Right ventricle myocardium inferior (tissue), 1 donor: ENCODE results near the gene VCAM1. TPM values are rescaled to one million over a fixed set of nuclear protein-coding genes. Genes with fewer than 3 reads are reported as not detected.
"Not testable (repeated sequence)": the region's sequence is repeated elsewhere in the genome, so short reads cannot be mapped to it uniquely, and the experiment has no call there.

Experiments
- ATAC-seq: fragments of 200-7000 bp; cut with Tn5 transposase; one replicate; pipeline ENCODE4 v1.9.1; 2020; ENCODE audit warnings: mild to moderate bottlenecking, moderate library complexity
- DNase-seq: peaks from one replicate; pipeline ENCODE4 v3.0.0; 2021; ENCODE audit errors: missing footprints
- intact Hi-C: fragments of 100-400 bp; cut with DNase I; formaldehyde crosslinking; loops from one replicate; pipeline ENCODE4 v1.11.0; 2022
- long read RNA-seq: library from polyadenylated mRNA; unstranded; transcript quantifications from one replicate; pipeline ENCODE4 v2.0.0, GENCODE V29; 2021
- total RNA-seq: library from RNA; stranded (reverse); fragmentation: NEBNext Ultra II Directional; extraction: Animal tissue kit (Norgen Biotek cat#: 25700); gene quantifications from one replicate; pipeline ENCODE4 v1.2.1, GENCODE V29; 2021
- donor health status: DM: no; HTN: yes; CAD: no; lungs with severe emphysema.

Gene VCAM1, protein sequence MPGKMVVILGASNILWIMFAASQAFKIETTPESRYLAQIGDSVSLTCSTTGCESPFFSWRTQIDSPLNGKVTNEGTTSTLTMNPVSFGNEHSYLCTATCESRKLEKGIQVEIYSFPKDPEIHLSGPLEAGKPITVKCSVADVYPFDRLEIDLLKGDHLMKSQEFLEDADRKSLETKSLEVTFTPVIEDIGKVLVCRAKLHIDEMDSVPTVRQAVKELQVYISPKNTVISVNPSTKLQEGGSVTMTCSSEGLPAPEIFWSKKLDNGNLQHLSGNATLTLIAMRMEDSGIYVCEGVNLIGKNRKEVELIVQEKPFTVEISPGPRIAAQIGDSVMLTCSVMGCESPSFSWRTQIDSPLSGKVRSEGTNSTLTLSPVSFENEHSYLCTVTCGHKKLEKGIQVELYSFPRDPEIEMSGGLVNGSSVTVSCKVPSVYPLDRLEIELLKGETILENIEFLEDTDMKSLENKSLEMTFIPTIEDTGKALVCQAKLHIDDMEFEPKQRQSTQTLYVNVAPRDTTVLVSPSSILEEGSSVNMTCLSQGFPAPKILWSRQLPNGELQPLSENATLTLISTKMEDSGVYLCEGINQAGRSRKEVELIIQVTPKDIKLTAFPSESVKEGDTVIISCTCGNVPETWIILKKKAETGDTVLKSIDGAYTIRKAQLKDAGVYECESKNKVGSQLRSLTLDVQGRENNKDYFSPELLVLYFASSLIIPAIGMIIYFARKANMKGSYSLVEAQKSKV
- total RNA-seq: 3.5 TPM
- long read RNA-seq, partial matches to known transcripts: 0 of 2 reads
- long read RNA-seq, other reads (novel, unspliced or antisense): 0 of 2 reads

GRCh38 chr1:100719490-100719889, at the start of gene VCAM1:
Gene VCAM1, plus strand, starts transcription at chr1:100719742. Its CDS starts 119 bp downstream, at chr1:100719861.
- DNase-seq (no peak), ATAC-seq (no peak)
- intact Hi-C loops: no loop called here

DNA sequence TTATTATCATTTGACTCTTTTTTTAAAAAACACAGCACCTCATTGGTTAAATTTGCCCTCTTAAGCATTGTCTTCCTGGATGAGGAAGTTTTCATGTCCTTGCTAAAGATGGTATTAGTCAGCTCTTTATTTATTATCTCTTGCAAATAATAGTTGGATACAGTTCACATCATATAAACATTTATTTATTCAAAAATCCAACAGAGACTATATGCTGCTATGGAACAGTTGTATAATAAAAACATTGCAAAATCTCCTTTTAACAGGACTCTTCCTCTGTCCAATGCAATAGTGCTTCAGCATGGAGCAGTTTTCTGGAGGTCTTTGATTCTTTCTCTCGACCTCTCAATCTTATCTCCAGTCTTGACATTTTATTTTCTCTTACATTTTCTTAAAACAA, 49.5 kb upstream of the VCAM1 start:
- DNase-seq (no peak), ATAC-seq (no peak)
- intact Hi-C loops: no loop called here

DNA sequence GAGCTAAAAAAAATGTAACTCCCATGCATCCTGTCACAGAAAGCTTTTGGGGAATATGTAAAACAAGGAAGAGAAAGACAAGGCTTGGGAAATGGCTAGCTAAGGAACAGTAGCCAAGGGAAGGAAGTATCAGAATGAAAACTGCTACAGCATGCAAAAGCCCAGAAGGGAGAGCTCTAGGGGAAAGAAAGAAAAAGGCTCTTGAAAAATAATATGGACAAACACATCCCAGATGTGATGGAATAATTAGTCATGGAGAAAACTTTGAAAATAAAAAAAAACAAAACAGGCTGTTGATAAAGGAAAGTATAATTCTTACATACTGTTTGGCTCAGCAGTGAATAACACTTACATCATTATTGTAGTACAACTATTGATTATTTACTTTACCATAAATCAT, 47.9 kb upstream of the VCAM1 start:
- ATAC-seq (no peak), DNase-seq (no peak)
- intact Hi-C loops: no loop called here

DNA sequence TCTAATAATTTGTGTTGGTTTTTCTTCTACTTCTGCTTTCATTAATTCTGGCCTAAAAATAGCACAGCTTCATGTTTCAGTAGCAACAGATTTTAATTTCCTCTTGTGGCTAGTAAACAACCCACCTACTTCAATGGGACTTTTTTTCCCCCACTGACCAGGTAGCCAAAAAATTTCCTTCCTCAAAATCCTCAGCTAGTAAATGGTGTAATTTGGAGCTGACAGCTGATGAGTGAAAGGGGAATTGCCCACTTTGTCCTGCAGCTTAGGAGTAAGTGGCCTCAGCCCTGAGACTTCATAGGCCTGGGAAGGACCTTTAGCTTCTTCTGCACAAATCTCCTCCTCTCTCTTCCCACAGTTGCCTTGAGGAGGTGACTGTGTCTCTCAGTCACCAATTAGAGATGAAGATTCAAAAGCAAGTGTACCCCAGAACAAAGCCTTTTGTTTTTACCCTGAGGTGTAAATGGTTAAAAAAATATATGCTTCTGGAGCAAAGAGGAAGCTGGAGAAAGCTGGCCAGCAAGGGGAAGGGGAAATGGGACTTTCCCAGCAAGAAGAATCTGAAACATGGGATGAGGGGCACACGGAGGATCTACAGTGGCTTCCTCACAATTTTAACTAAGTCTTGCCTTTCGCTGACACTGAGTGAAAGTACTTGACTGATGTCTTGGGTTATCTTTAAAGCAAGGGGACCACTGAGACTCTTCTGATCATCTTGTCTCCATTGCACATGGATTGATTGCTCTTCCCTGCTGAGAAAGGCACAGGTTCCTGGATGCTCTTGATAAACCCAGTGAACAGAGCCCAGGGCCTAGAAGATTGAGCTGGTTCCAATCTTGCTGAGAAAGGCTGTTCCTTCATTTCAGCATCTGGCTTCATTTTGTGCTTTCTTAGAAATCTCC, 35.8 kb upstream of the VCAM1 start:
- DNase-seq (no peak), ATAC-seq (no peak)
- intact Hi-C loops: no loop called here

DNA sequence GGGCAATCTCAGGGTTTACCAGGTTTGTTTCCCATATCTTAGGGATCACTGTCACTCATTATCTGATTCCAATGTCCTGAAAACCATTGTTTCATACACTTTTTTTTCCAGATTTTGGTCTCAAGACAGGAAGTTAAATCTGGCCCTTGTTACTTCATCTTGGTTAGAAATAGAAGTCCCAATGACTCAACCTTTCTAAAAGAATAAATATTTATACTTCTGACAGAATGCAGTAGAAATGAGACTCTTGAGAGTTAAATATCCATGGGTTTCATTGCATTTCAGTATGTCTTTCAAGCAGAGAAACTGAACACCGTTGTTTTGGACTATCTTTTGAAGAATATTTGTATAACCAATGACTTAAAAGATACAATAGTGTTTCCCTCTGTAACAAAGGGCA, 19.8 kb upstream of the VCAM1 start:
- intact Hi-C loops: no loop called here
- ATAC-seq (no peak), DNase-seq (no peak)

DNA sequence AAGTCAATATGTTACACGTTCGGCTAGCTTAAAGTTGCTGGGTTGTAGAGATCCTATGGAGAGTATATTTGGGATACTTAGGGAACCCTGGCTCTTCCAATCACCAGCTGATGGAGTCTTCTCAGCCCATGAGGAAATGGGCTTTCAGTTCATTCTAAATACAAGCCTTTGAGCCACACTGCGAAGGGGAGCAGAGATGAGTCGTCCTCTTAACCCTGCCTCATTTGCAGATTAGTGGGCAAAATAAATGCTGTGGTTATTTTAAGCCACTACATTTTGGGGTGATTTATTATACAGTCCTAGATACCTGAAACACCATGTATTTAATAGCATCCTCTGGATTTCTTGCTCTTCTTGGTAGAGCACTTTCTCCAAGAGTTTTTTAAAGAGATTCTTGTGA, 19.0 kb upstream of the VCAM1 start:
- no peak for ATAC-seq
- DNase-seq: no peak

GRCh38 chr1:100703052-100703451, 16.5 kb upstream of the VCAM1 start:
- ATAC-seq (no peak), DNase-seq (no peak)
- intact Hi-C loops: no loop called here

More for the DNA sequence above, 19.0 kb upstream of the VCAM1 start:
- intact Hi-C loops: no loop called here

GRCh38 chr1:100703716-100704115, 15.8 kb upstream of the VCAM1 start:
- intact Hi-C loops: no loop called here
- DNase-seq: no peak
- ATAC-seq: no peak

- intact Hi-C loops: no loop called here
- DNase-seq (no peak), ATAC-seq (no peak)
Measured at GRCh38 chr1:100704473-100704872, 15.1 kb upstream of the VCAM1 start.

GRCh38 chr1:100706296-100706695, 13.2 kb upstream of the VCAM1 start:
- no peak for ATAC-seq

GRCh38 chr1:100706856-100707255, 12.7 kb upstream of the VCAM1 start:
- intact Hi-C loops: no loop called here
- ATAC-seq (no peak), DNase-seq (no peak)

More at GRCh38 chr1:100706296-100706695, 13.2 kb upstream of the VCAM1 start:
- intact Hi-C loops: no loop called here
- no peak for DNase-seq

- ATAC-seq (no peak), DNase-seq (no peak)
- intact Hi-C loops: no loop called here
Measured at GRCh38 chr1:100708476-100709062, 11.0 kb upstream of the VCAM1 start.

- ATAC-seq: no peak
- intact Hi-C loops: no loop called here
- no peak for DNase-seq
Measured at GRCh38 chr1:100710906-100711682, 8.4 kb upstream of the VCAM1 start.

DNA sequence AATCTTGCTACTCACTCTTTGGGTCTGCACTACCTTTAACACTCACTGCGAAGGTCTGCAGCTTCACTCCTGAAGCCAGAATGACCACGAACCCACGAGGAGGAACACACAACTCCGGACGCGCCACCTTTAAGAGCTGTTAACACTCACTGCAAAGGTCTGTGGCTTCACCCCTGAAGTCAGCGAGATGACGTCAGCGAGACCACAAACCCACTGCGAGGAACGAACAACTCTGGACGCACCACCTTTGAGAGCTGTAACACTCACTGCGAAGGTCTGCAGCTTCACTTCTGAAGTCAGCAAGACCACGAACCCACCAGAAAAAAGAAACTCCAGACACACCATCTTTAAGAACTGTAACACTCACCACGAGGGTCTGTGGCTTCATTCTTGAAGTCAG, 6.5 kb upstream of the VCAM1 start:
- intact Hi-C loops, ATAC-seq, DNase-seq: not testable (repeated sequence)

GRCh38 chr1:100713626-100714025, 5.9 kb upstream of the VCAM1 start:
- intact Hi-C loops: no loop called here
- no peak for ATAC-seq
- no peak for DNase-seq

- ATAC-seq (no peak), DNase-seq (no peak)
- intact Hi-C loops: no loop called here
Measured at GRCh38 chr1:100714599-100714998, 4.9 kb upstream of the VCAM1 start.

GRCh38 chr1:100717218-100717617, 2.3 kb upstream of the VCAM1 start:
- no peak for ATAC-seq
- DNase-seq: no peak
- intact Hi-C loops: no loop called here

DNA sequence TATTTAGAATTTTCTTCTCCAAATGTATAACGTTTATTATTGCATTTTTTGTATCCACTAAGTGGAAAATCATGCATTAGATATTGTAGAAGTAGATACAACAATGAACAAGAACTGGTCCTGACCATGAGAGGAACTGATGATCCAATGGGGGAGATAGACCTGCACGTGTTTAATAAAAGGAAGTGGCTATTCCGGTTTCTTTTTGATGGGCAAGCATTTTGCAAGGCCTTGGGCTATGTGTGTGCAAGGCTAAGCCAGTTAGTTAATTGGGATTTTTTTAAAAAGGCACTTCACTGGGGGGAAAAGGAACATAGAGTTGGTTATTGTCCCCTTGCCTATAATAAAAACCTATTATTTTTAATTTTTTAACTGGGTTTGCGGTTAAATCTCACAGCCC, 961 bp upstream of the VCAM1 start:
- ATAC-seq: peak; percentile 34
- DNase-seq: no peak
- intact Hi-C loops: no loop called here
